H1 (cell line): ENCODE measurements around the gene HOXB7. TPM values are rescaled to one million over a fixed set of nuclear protein-coding genes. Genes with fewer than 3 reads are reported as not detected.

Experiments
- CTCF ChIA-PET: fragments of 300-600 bp; sonication (Branson Sonifier 250); formaldehyde crosslinking; loops from one replicate; lab custom pipeline; 2021; ENCODE audit not compliant: partially characterized antibody; lab: Charles Lee
- POLR2A ChIA-PET: fragments of 300-600 bp; sonication (Branson Sonifier 250); formaldehyde crosslinking; loops from one replicate; lab custom pipeline; 2021; ENCODE audit warnings: inconsistent platforms; ENCODE audit not compliant: partially characterized antibody; lab: Charles Lee
- DNase-seq, 2 experiments: peaks; one replicate each; pipeline versions ENCODE4 v3.0.0 to v3.0.0-alpha.2; 2010 to 2022; ENCODE audit warnings: low spot score in 2 of 2, low read depth in 1 of 2, mixed read lengths in 1 of 2
- FAIRE-seq: peaks from 2 replicates; lab custom pipeline; 2011; peaks lifted over from hg19 to GRCh38; lab: Jason Lieb, UNC
- H2AFZ ChIP-seq: 2 replicates; pipeline ENCODE4 v1.8.1; 2012; ENCODE audit warnings: low read length, inconsistent platforms
- H2AK5ac ChIP-seq: 2 replicates; pipeline ENCODE4 v1.6.1; 2013; ENCODE audit warnings: low read depth, low read length
- H2BK120ac ChIP-seq: replicated peaks from 2 replicates; pipeline ENCODE3; 2013; ENCODE audit warnings: low read depth, low read length, inconsistent platforms
- H2BK12ac ChIP-seq: 2 replicates; pipeline ENCODE4 v1.6.1; 2013; ENCODE audit warnings: low read depth, low read length
- H2BK15ac ChIP-seq: 2 replicates; pipeline ENCODE4 v1.6.1; 2013; ENCODE audit warnings: low read length
- H2BK20ac ChIP-seq: 2 replicates; pipeline ENCODE4 v1.6.1; 2013; ENCODE audit warnings: low read length
- H2BK5ac ChIP-seq: 2 replicates; pipeline ENCODE4 v1.6.1; 2013; ENCODE audit warnings: low read depth, low read length
- H3K14ac ChIP-seq: 2 replicates; pipeline ENCODE4 v1.6.1; 2013; ENCODE audit warnings: inconsistent platforms; ENCODE audit not compliant: insufficient read length
- H3K18ac ChIP-seq: 2 replicates; pipeline ENCODE4 v1.6.1; 2013; ENCODE audit warnings: low read length; ENCODE audit errors: extremely low read depth
- H3K23ac ChIP-seq: 2 replicates; pipeline ENCODE4 v1.6.1; 2013; ENCODE audit warnings: inconsistent platforms; ENCODE audit not compliant: insufficient read length
- H3K23me2 ChIP-seq: 2 replicates; pipeline ENCODE4 v1.6.1; 2013; ENCODE audit warnings: low read depth, low read length
- H3K27ac ChIP-seq: 2 replicates; pipeline ENCODE4 v1.6.1; 2011; ENCODE audit warnings: low read depth, low read length, inconsistent platforms
- H3K27me3 ChIP-seq, 4 experiments: replicated peaks in 1 of 4; 1 replicate in 1 of 4; 2 replicates in 3 of 4; pipeline versions ENCODE4 v1.6.1 to v1.8.1; 2011 to 2013; ENCODE audit warnings: low read length in 3 of 4, mild to moderate bottlenecking in 3 of 4, inconsistent platforms in 2 of 4, mixed read lengths in 2 of 4, moderate library complexity in 1 of 4; ENCODE audit not compliant: control insufficient read depth in 3 of 4, insufficient read depth in 3 of 4; ENCODE audit errors: extremely low read depth in 1 of 4
- H3K36me3 ChIP-seq, 4 experiments: 2 replicates each; pipeline versions ENCODE4 v1.6.1 to v1.8.1; 2011 to 2013; ENCODE audit warnings: mild to moderate bottlenecking in 4 of 4, low read length in 3 of 4, moderate library complexity in 2 of 4, control low read depth in 1 of 4, inconsistent platforms in 1 of 4; ENCODE audit not compliant: insufficient read depth in 4 of 4, control insufficient read depth in 2 of 4
- H3K4ac ChIP-seq: replicated peaks from 2 replicates; pipeline ENCODE3; 2013; ENCODE audit warnings: low read length, low read depth, mixed read lengths, inconsistent platforms; ENCODE audit not compliant: insufficient read length
- H3K4me1 ChIP-seq, 4 experiments: replicated peaks in 1 of 4; 1 replicate in 1 of 4; 2 replicates in 3 of 4; pipeline versions ENCODE4 v1.6.1 to v1.8.1; 2011 to 2013; ENCODE audit warnings: low read length in 3 of 4, inconsistent platforms in 2 of 4, mixed read lengths in 1 of 4; ENCODE audit not compliant: insufficient read depth in 4 of 4, control insufficient read depth in 3 of 4
- H3K4me2 ChIP-seq, 2 experiments: 2 replicates each; pipeline versions ENCODE4 v1.6.1 to v1.8.1; 2011 to 2013; ENCODE audit warnings: low read depth in 2 of 2, low read length in 2 of 2, control low read depth in 1 of 2, inconsistent platforms in 1 of 2, mild to moderate bottlenecking in 1 of 2; ENCODE audit not compliant: insufficient read depth in 1 of 2
- H3K4me3 ChIP-seq, 4 experiments: fragments of 200-600, 300-600 bp in 1 of 4; sonication (generic), shearing (Covaris generic), sonication (Bioruptor Twin) in 1 of 4; 2 replicates each; pipeline versions ENCODE4 v1.5.1 to v1.8.1; 2011 to 2016; ENCODE audit warnings: low read length in 4 of 4, low read depth in 3 of 4, control low read depth in 2 of 4, inconsistent platforms in 2 of 4, mild to moderate bottlenecking in 2 of 4, mixed read lengths in 1 of 4, moderate library complexity in 1 of 4; ENCODE audit not compliant: insufficient read depth in 2 of 4; ENCODE audit errors: extremely low read depth in 1 of 4
- H3K56ac ChIP-seq: replicated peaks from 2 replicates; pipeline ENCODE3; 2013; ENCODE audit warnings: low read depth, mild to moderate bottlenecking, mixed read lengths, low read length, inconsistent platforms; ENCODE audit not compliant: insufficient read length
- H3K79me1 ChIP-seq: 2 replicates; pipeline ENCODE4 v1.6.1; 2013; ENCODE audit warnings: low read depth, low read length, control low read depth
- H3K79me2 ChIP-seq, 2 experiments: 2 replicates each; pipeline versions ENCODE4 v1.6.1 to v1.8.1; 2012 to 2013; ENCODE audit warnings: low read length in 2 of 2, mild to moderate bottlenecking in 2 of 2, inconsistent platforms in 1 of 2; ENCODE audit not compliant: insufficient read depth in 2 of 2, control insufficient read depth in 1 of 2
- H3K9ac ChIP-seq, 4 experiments: replicated peaks in 1 of 4; 1 replicate in 1 of 4; 2 replicates in 3 of 4; pipeline versions ENCODE4 v1.6.1 to v1.8.1; 2011 to 2013; ENCODE audit warnings: low read depth in 3 of 4, low read length in 3 of 4, control low read depth in 2 of 4, mild to moderate bottlenecking in 2 of 4, moderate library complexity in 2 of 4, inconsistent platforms in 1 of 4; ENCODE audit errors: extremely low read depth in 1 of 4
- H3K9me3 ChIP-seq, 2 experiments: 2 replicates each; pipeline versions ENCODE4 v1.6.1 to v1.8.1; 2012 to 2013; ENCODE audit warnings: mild to moderate bottlenecking in 2 of 2, moderate library complexity in 2 of 2, control low read depth in 1 of 2, inconsistent platforms in 1 of 2, low read depth in 1 of 2, low read length in 1 of 2, mixed read lengths in 1 of 2; ENCODE audit not compliant: insufficient read depth in 2 of 2
- H4K20me1 ChIP-seq, 2 experiments: replicated peaks in 1 of 2; 2 replicates each; pipeline versions ENCODE3 to v1.8.1; 2011 to 2013; ENCODE audit warnings: inconsistent platforms in 2 of 2, low read length in 2 of 2, mild to moderate bottlenecking in 1 of 2; ENCODE audit not compliant: insufficient read depth in 2 of 2, control insufficient read depth in 1 of 2
- H4K5ac ChIP-seq: 2 replicates; pipeline ENCODE4 v1.6.1; 2013; ENCODE audit warnings: low read length, low read depth, mixed read lengths, inconsistent platforms; ENCODE audit not compliant: insufficient read length
- H4K8ac ChIP-seq: 2 replicates; pipeline ENCODE4 v1.8.0; 2013; ENCODE audit warnings: mild to moderate bottlenecking, moderate library complexity, low read length, inconsistent platforms; ENCODE audit not compliant: insufficient read depth; ENCODE audit errors: extremely low read depth
- H4K91ac ChIP-seq: replicated peaks from 2 replicates; pipeline ENCODE3; 2013; ENCODE audit warnings: low read length, mixed read lengths, inconsistent platforms; ENCODE audit not compliant: insufficient read length
- BRCA1 ChIP-seq: IDR thresholded peaks from 2 replicates; pipeline ENCODE4 v1.6.1; 2012; ENCODE audit warnings: low read depth, low read length, improper control_type of control experiment
- CTBP2 ChIP-seq: IDR thresholded peaks from 2 replicates; pipeline ENCODE4 v1.7.0; 2011; ENCODE audit warnings: borderline replicate concordance, mild to moderate bottlenecking, moderate library complexity, mixed read lengths, low read length; ENCODE audit not compliant: insufficient read depth, insufficient read length
- EGR1 ChIP-seq: IDR thresholded peaks from 2 replicates; pipeline ENCODE4 v1.6.1; 2011; ENCODE audit warnings: low read depth, low read length, borderline replicate concordance
- EZH2 ChIP-seq: fragments of 200-600 bp; sonication (generic); IDR thresholded peaks from 2 replicates; pipeline ENCODE4 v1.7.1; 2012; ENCODE audit warnings: low read depth, mild to moderate bottlenecking, moderate library complexity, low read length, inconsistent platforms; ENCODE audit not compliant: severe bottlenecking
- HDAC2 ChIP-seq, 2 experiments: fragments of 300-600 bp in 1 of 2; sonication (generic) in 1 of 2; IDR thresholded peaks; 2 replicates each; pipeline ENCODE4 v1.6.1; 2011 to 2012; ENCODE audit warnings: low read depth in 2 of 2, low read length in 2 of 2, mild to moderate bottlenecking in 2 of 2, moderate library complexity in 2 of 2, borderline replicate concordance in 1 of 2, inconsistent platforms in 1 of 2
- POU5F1 ChIP-seq: IDR thresholded peaks from 2 replicates; pipeline ENCODE4 v1.6.1; 2011; ENCODE audit warnings: low read depth, mild to moderate bottlenecking, low read length, moderate library complexity
- RAD21 ChIP-seq, 2 experiments: IDR thresholded peaks in 1 of 2; conservative IDR thresholded peaks in 1 of 2; 2 replicates each; pipeline ENCODE4 v1.6.1; 2011; ENCODE audit warnings: low read depth in 2 of 2, low read length in 2 of 2, improper control_type of control experiment in 1 of 2, inconsistent platforms in 1 of 2, mild to moderate bottlenecking in 1 of 2, moderate library complexity in 1 of 2
- RNF2 ChIP-seq: fragments of 200-900, 300-1000 bp; sonication (generic); IDR thresholded peaks from 2 replicates; pipeline ENCODE4 v1.7.1; 2016; ENCODE audit warnings: borderline replicate concordance, low read depth, mild to moderate bottlenecking, antibody characterized with exemption, low read length; ENCODE audit not compliant: poor library complexity, severe bottlenecking; ENCODE audit errors: missing control alignments
- SUZ12 ChIP-seq: fragments of 200-600 bp; sonication (generic); IDR thresholded peaks from 2 replicates; pipeline ENCODE4 v1.6.1; 2012; ENCODE audit warnings: mild to moderate bottlenecking, inconsistent platforms, low read length, moderate library complexity, mixed read lengths
- TBP ChIP-seq: IDR thresholded peaks from 2 replicates; pipeline ENCODE4 v1.6.1; 2011; ENCODE audit warnings: low read depth, low read length, improper control_type of control experiment
- WGBS, 2 experiments: shearing (Covaris generic) in 1 of 2; methylation state at CpG; one replicate each; pipeline versions ENCODE4 v1.1.6 to v1.1.7; 2013 to 2015; ENCODE audit warnings: low lambda C conversion rate in 2 of 2, mixed read lengths in 2 of 2, inconsistent platforms in 1 of 2, low coverage in 1 of 2, missing lambda C conversion rate in 1 of 2; ENCODE audit not compliant: insufficient replicate concordance in 2 of 2, insufficient coverage in 1 of 2, insufficient read length in 1 of 2; ENCODE audit errors: extremely low coverage in 1 of 2, missing lambda C conversion rate in 1 of 2; 5-methylcytosine and 5-hydroxymethylcytosine counted together
- polyA plus RNA-seq, 7 experiments: library from polyadenylated mRNA; depleted of rRNA in 3 of 7; stranded (reverse) in 5 of 7; unstranded in 2 of 7; fragments of >200 nt in 5 of 7; fragments of 200-250 nt in 2 of 7; gene quantifications; 1 replicate in 5 of 7; 2 replicates in 1 of 7; 4 replicates in 1 of 7; pipeline versions ENCODE4 v1.2.1 to v1.2.3, GENCODE V29; 2011 to 2013; ENCODE audit warnings: missing spikeins in 2 of 7, mixed read lengths in 2 of 7
- total RNA-seq: library from RNA; stranded (reverse); fragmentation: NEBNext Ultra II Directional; extraction: Animal tissue kit (Norgen Biotek cat#: 25700); gene quantifications from 2 replicates; pipeline ENCODE4 v1.2.1, GENCODE V29; 2021

The HOXB7 gene
- total and polyA plus RNA-seq, 2 of the 8 experiments (the other 6 are each of a cell fraction or from before 2014, with no cell fraction given), result not detected

DNA sequence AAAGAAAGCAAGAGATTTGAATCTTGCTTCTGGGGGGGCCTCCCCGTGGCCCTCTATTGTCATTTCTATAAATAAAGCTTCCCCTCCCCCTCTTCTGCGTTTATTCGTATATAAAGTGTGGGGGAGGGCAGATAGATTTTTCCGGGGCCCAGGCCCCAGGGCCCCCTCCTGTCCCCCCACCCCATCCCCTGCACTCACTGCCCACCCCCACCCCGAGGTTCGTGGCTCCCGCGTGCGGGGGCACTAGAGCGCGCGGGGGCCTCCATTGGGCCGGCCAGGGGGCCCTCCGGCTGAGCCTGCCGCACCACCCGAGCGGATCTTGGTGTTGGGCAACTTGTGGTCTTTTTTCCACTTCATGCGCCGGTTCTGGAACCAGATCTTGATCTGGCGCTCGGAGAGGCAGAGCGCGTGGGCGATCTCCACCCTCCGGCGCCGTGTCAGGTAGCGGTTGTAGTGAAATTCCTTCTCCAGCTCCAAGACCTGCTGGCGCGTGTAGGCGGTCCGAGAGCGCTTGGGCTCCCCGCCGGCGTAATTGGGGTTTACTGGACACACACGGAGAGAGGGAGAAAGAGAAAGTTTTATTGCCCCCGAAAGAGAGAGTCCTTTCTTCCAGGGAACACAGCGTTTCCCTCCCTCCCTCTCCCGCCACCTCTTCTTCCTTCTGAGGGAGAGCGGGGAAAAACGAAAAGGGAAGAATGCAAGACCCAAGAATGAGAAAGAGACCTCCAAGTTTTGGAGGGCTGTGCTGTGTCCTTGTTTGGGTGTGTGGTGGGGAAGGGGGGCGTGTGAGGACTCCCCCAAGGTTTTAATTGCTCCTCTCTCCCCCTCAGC is 34.1 kb downstream of the HOXB7 start:
- no peak overlapping the region for H3K4ac ChIP-seq
- no peak overlapping the region for H3K23ac ChIP-seq
- DNase-seq, result no peak
- peaks cover 0 to under 1% (median 0%) of the 10 kb centered on the region in 4 experiments; a peak in 1 of 8 replicates for H3K36me3 ChIP-seq
- H3K79me1 ChIP-seq, result no peaks in the 10 kb centered on the region
- peaks cover 23 to 45% of the 10 kb centered on the region in 2 experiments for H4K20me1 ChIP-seq
- no peak overlapping the region for H2BK15ac ChIP-seq
- no peak overlapping the region for H3K18ac ChIP-seq
- no peak overlapping the region for H3K4me3 ChIP-seq
- WGBS, 2 experiments, result 5% methylated on average over 32 of the region's 43 CpGs; no CpG with 5 or more reads in 1 of the 2 experiments
- H4K8ac ChIP-seq, result no peak overlapping the region
- H3K4me2 ChIP-seq, result peak overlapping the region; percentile 21 to 48; a peak in 2 of 4 replicates
- H3K4me1 ChIP-seq, result peaks cover 0 to 11% (median 2%) of the 10 kb centered on the region in 4 experiments; a peak in 3 of 7 replicates
- H3K79me2 ChIP-seq, result no peaks in the 10 kb centered on the region
- no peak overlapping the region for H2BK20ac ChIP-seq
- H3K23me2 ChIP-seq, result no peaks in the 10 kb centered on the region
- H3K27ac ChIP-seq, result no peak overlapping the region
- CTCF ChIA-PET, result interaction anchor here (1.0 to 1.4 kb wide), 2 partner anchors 13 to 29 kb away, joined by 3 to 4 read pairs; no protein-coding TSS in a partner anchor
- no peak overlapping the region; the same call in 1 of the 2 replicates for H2AK5ac ChIP-seq
- no peak overlapping the region for H4K91ac ChIP-seq
- POLR2A ChIA-PET, result no interaction called here
- no peak overlapping the region for H2BK120ac ChIP-seq
- no peaks in the 10 kb centered on the region for H3K9me3 ChIP-seq
- no peak overlapping the region for H2AFZ ChIP-seq
- H3K56ac ChIP-seq, result no peak overlapping the region
- no peak overlapping the region for H2BK12ac ChIP-seq
- no peak overlapping the region for H3K14ac ChIP-seq
- H3K9ac ChIP-seq, result no peak overlapping the region
- FAIRE-seq, result no peak
- H2BK5ac ChIP-seq, result no peak overlapping the region
- H4K5ac ChIP-seq, result no peak overlapping the region
- peaks cover 99 to 100% (median 100%) of the 10 kb centered on the region in 4 experiments for H3K27me3 ChIP-seq
- peak; percentile 91 for TF ChIP-seq RNF2
- TF ChIP-seq HDAC2 (IDR thresholded peaks at IDR 0.05; ENCODE audit: borderline replicate concordance in 1 of 2, low read depth in 2 of 2, low read length in 2 of 2), result no peak
- peak; percentile 93 for TF ChIP-seq CTBP2
- no peak for TF ChIP-seq BRCA1
- peak; percentile 57; the same call in 1 of the 2 replicates for TF ChIP-seq SUZ12
- 0 out of 2 replicates have a peak, but pooled peaks have one; percentile 22 for TF ChIP-seq EGR1
- TF ChIP-seq EZH2, result peak; percentile 77
- TF ChIP-seq POU5F1, result no peak
- TF ChIP-seq TBP, result no peak
- TF ChIP-seq RAD21 (IDR thresholded peaks at IDR 0.05 in 1 of 2, conservative IDR thresholded peaks at IDR 0.05 in 1 of 2; ENCODE audit: low read depth in 2 of 2, low read length in 2 of 2), result no peak
